Keratinocyte (primary cell): ENCODE data around the gene CIT. TPM values are rescaled to one million over a fixed set of nuclear protein-coding genes. Genes with fewer than 3 reads are reported as not detected.

Source experiments
- DNase-seq: peaks from one replicate; pipeline ENCODE4 v3.0.0-alpha.2; 2011; ENCODE audit warnings: low read depth, missing footprints, low spot score
- FAIRE-seq: peaks from 2 replicates; lab custom pipeline; 2011; peaks lifted over from hg19 to GRCh38; lab: Jason Lieb, UNC
- H2AFZ ChIP-seq: 2 replicates; pipeline ENCODE4 v1.6.0; 2012; ENCODE audit warnings: low read length, control low read depth, inconsistent platforms; ENCODE audit not compliant: control insufficient read depth
- H3K27ac ChIP-seq: 2 replicates; pipeline ENCODE4 v1.5.1; 2011; ENCODE audit warnings: low read length; ENCODE audit not compliant: control insufficient read depth, insufficient read depth
- H3K27me3 ChIP-seq: 3 replicates; pipeline ENCODE4 v1.6.0; 2011; ENCODE audit warnings: low read length; ENCODE audit not compliant: control insufficient read depth, insufficient read depth; ENCODE audit errors: extremely low read depth
- H3K36me3 ChIP-seq, 2 experiments: 2 replicates in 1 of 2; 3 replicates in 1 of 2; pipeline ENCODE4 v1.5.1; 2011; ENCODE audit warnings: low read length in 2 of 2, mild to moderate bottlenecking in 1 of 2; ENCODE audit not compliant: control insufficient read depth in 2 of 2, insufficient read depth in 2 of 2; ENCODE audit errors: extremely low read depth in 1 of 2
- H3K4me1 ChIP-seq: 3 replicates; pipeline ENCODE4 v1.5.1; 2011; ENCODE audit warnings: low read length; ENCODE audit not compliant: control insufficient read depth, insufficient read depth; ENCODE audit errors: extremely low read depth
- H3K4me2 ChIP-seq: 3 replicates; pipeline ENCODE4 v1.6.0; 2011; ENCODE audit warnings: low read depth, low read length; ENCODE audit not compliant: control insufficient read depth, insufficient read depth; ENCODE audit errors: extremely low read depth
- H3K4me3 ChIP-seq, 3 experiments: fragments of 200-600 bp in 1 of 3; sonication (generic) in 1 of 3; 2 replicates in 2 of 3; 3 replicates in 1 of 3; pipeline ENCODE4 v1.5.1; 2011 to 2016; ENCODE audit warnings: low read length in 3 of 3, mild to moderate bottlenecking in 3 of 3, control low read depth in 2 of 3, inconsistent platforms in 1 of 3, low read depth in 1 of 3, mixed read lengths in 1 of 3, mixed run types in 1 of 3, moderate library complexity in 1 of 3; ENCODE audit not compliant: control insufficient read depth in 2 of 3, insufficient read depth in 2 of 3; ENCODE audit errors: extremely low read depth in 1 of 3
- H3K79me2 ChIP-seq: 2 replicates; pipeline ENCODE4 v1.6.0; 2012; ENCODE audit warnings: low read length; ENCODE audit not compliant: control insufficient read depth, insufficient read depth
- H3K9ac ChIP-seq: 3 replicates; pipeline ENCODE4 v1.6.0; 2011; ENCODE audit warnings: low read length; ENCODE audit not compliant: control insufficient read depth, insufficient read depth; ENCODE audit errors: extremely low read depth
- H3K9me1 ChIP-seq: 3 replicates; pipeline ENCODE4 v1.6.0; 2011; ENCODE audit warnings: low read length; ENCODE audit not compliant: control insufficient read depth, insufficient read depth; ENCODE audit errors: extremely low read depth
- H3K9me3 ChIP-seq: 2 replicates; pipeline ENCODE4 v1.5.1; 2012; ENCODE audit warnings: low read depth, low read length; ENCODE audit not compliant: control insufficient read depth
- H4K20me1 ChIP-seq: 3 replicates; pipeline ENCODE4 v1.6.0; 2011; ENCODE audit warnings: low read length; ENCODE audit not compliant: control insufficient read depth, insufficient read depth; ENCODE audit errors: extremely low read depth
- CTCF ChIP-seq, 3 experiments: IDR thresholded peaks in 1 of 3; conservative IDR thresholded peaks in 1 of 3; optimal IDR thresholded peaks in 1 of 3; 2 replicates in 2 of 3; 3 replicates in 1 of 3; pipeline versions ENCODE3 to v1.5.1; 2011; ENCODE audit warnings: low read length in 3 of 3, mild to moderate bottlenecking in 3 of 3, moderate library complexity in 2 of 3, control low read depth in 1 of 3, inconsistent platforms in 1 of 3; ENCODE audit not compliant: insufficient read depth in 2 of 3; ENCODE audit errors: extremely low read depth in 1 of 3
- EZH2 ChIP-seq: IDR thresholded peaks from one replicate; pipeline ENCODE4 v1.6.1; 2012; ENCODE audit warnings: inconsistent platforms, mild to moderate bottlenecking, low read length, moderate library complexity
- dilution Hi-C: fragments of 300-500 bp; cut with MboI; formaldehyde crosslinking; loops from one replicate; pipeline ENCODE4 v1.7.0; 2020; ENCODE audit warnings: low sequenced_read_pairs; ENCODE audit not compliant: extremely low pct_ligation_motif_present
- polyA plus RNA-seq, 5 experiments: library from polyadenylated mRNA; depleted of rRNA in 3 of 5; stranded (reverse) in 3 of 5; stranded (forward) in 1 of 5; unstranded in 1 of 5; fragments of >200 nt; gene quantifications; 1 replicate in 1 of 5; 2 replicates in 3 of 5; 3 replicates in 1 of 5; pipeline versions ENCODE4 v1.2.1 to v1.2.3, GENCODE V29; 2011 to 2012; ENCODE audit warnings: missing spikeins in 2 of 5, low read depth in 1 of 5, low replicate concordance in 1 of 5

Gene CIT
- polyA plus RNA-seq, 1 donor (not counting 4 experiments of a cell fraction or from before 2014, with no cell fraction given) = 6.2 TPM

- no peak overlapping the region for H2AFZ ChIP-seq
- H3K27ac ChIP-seq = no peak overlapping the region
- H4K20me1 ChIP-seq = no peaks in the 10 kb centered on the region
- no peak overlapping the region for H3K4me3 ChIP-seq
- H3K9me1 ChIP-seq = no peaks in the 10 kb centered on the region
- TF ChIP-seq EZH2 (no peak), CTCF (optimal IDR thresholded peaks at IDR 0.05 in 1 of 3, IDR thresholded peaks at IDR 0.05 in 1 of 3, conservative IDR thresholded peaks at IDR 0.05 in 1 of 3; ENCODE audit: extremely low read depth in 1 of 3, insufficient read depth in 2 of 3, low read length in 3 of 3) (no peak)
- H3K79me2 ChIP-seq = no peaks in the 10 kb centered on the region
- peaks cover 0 to 3% of the 10 kb centered on the region in 2 experiments for H3K36me3 ChIP-seq
- no peak for FAIRE-seq
- DNase-seq = no peak
- H3K27me3 ChIP-seq = no peaks in the 10 kb centered on the region
- dilution Hi-C loops = no loop called here
- H3K4me1 ChIP-seq = peaks cover 14% of the 10 kb centered on the region
- no peak overlapping the region for H3K9ac ChIP-seq
- no peak overlapping the region for H3K4me2 ChIP-seq
- H3K9me3 ChIP-seq = no peaks in the 10 kb centered on the region
Measured at GRCh38 chr12:119720349-119720748, 156.8 kb downstream of the CIT start.

GRCh38 chr12:119718141-119718540 is 159.0 kb downstream of the CIT start:
- peaks cover 0 to 18% of the 10 kb centered on the region in 2 experiments for H3K36me3 ChIP-seq
- H3K9me1 ChIP-seq = no peaks in the 10 kb centered on the region
- H3K27ac ChIP-seq = no peak overlapping the region
- DNase-seq (no peak), FAIRE-seq (no peak)
- no peaks in the 10 kb centered on the region for H3K9me3 ChIP-seq
- H4K20me1 ChIP-seq = no peaks in the 10 kb centered on the region
- no peak overlapping the region for H3K4me3 ChIP-seq
- H3K4me1 ChIP-seq = peaks cover 15% of the 10 kb centered on the region
- no peak overlapping the region for H3K9ac ChIP-seq
- dilution Hi-C loops = no loop called here
- H3K4me2 ChIP-seq = no peak overlapping the region
- H3K79me2 ChIP-seq = no peaks in the 10 kb centered on the region
- H2AFZ ChIP-seq = no peak overlapping the region
- no peaks in the 10 kb centered on the region for H3K27me3 ChIP-seq
- no peak for TF ChIP-seq EZH2
- no peak for TF ChIP-seq CTCF (optimal IDR thresholded peaks at IDR 0.05 in 1 of 3, IDR thresholded peaks at IDR 0.05 in 1 of 3, conservative IDR thresholded peaks at IDR 0.05 in 1 of 3; ENCODE audit: extremely low read depth in 1 of 3, insufficient read depth in 2 of 3, low read length in 3 of 3)
